Stimulated activated CD4-positive, alpha-beta T cell treated with anti-CD3 and anti-CD28 coated beads, Interleukin-1b, Interleukin-23, amount 100 ng/mL, for 24 hours (primary cell): Measurements from ENCODE around the gene COX7C.
"Not testable (repeated sequence)": the region's sequence is repeated elsewhere in the genome, so short reads cannot be mapped to it uniquely, and the experiment has no call there.

Experiments used
- DNase-seq, 4 experiments: peaks; one replicate each; pipeline ENCODE4 v3.0.0-alpha.2; 2020; ENCODE audit warnings: low read depth in 4 of 4, low spot score in 1 of 4

COX7C gene

GRCh38 chr5:86617756-86618576 is at the start of gene COX7C:
TSS of gene COX7C (plus strand) at chr5:86617941. CDS start at chr5:86618056, 115 bp downstream.
- peak; percentile 78 to 83 (median 83) for DNase-seq

GRCh38 chr5:86569522-86570426 is 48.0 kb upstream of the COX7C start:
- not testable (repeated sequence) for DNase-seq

GRCh38 chr5:86570427-86571083 is 47.2 kb upstream of the COX7C start:
- no peak for DNase-seq

- DNase-seq = not testable (repeated sequence)
These were observed 46.6 kb upstream of the COX7C start for GRCh38 chr5:86571109-86571508.

GRCh38 chr5:86572825-86573517 is 44.8 kb upstream of the COX7C start:
- no peak for DNase-seq

- no peak for DNase-seq
These were observed 38.2 kb upstream of the COX7C start for GRCh38 chr5:86579502-86579901.

GRCh38 chr5:86596476-86596875 is 21.3 kb upstream of the COX7C start:
- DNase-seq = no peak

GRCh38 chr5:86605881-86606280 is 11.9 kb upstream of the COX7C start:
- no peak for DNase-seq

- no peak for DNase-seq
These were observed 4.3 kb upstream of the COX7C start for GRCh38 chr5:86613455-86613854.

GRCh38 chr5:86617309-86617755 is 409 bp upstream of the COX7C start:
- no peak for DNase-seq

GRCh38 chr5:86623785-86624483 is 6.2 kb downstream of the COX7C start:
- DNase-seq = no peak

- DNase-seq = no peak
These were observed 7.4 kb downstream of the COX7C start for GRCh38 chr5:86625148-86625547.

- DNase-seq = no peak
These were observed 8.4 kb downstream of the COX7C start for GRCh38 chr5:86626149-86626548.

- DNase-seq = no peak
These were observed 13.4 kb downstream of the COX7C start for GRCh38 chr5:86631165-86631564.

- no peak for DNase-seq
These were observed 23.3 kb downstream of the COX7C start for GRCh38 chr5:86640998-86641397.

GRCh38 chr5:86644843-86645242 is 27.1 kb downstream of the COX7C start:
- DNase-seq = no peak

- DNase-seq = no peak
These were observed 28.1 kb downstream of the COX7C start for GRCh38 chr5:86645885-86646284.

- DNase-seq = no peak
These were observed 28.9 kb downstream of the COX7C start for GRCh38 chr5:86646671-86647070.

GRCh38 chr5:86649832-86650505 is 32.2 kb downstream of the COX7C start:
- no peak for DNase-seq

GRCh38 chr5:86660771-86661170 is 43.0 kb downstream of the COX7C start:
- not testable (repeated sequence) for DNase-seq
